NCI-H446 treated with DMSO at 0.1 percent for 48 hours (cell line): ENCODE data around the gene PRKAR1A.
"Not testable (repeated sequence)": the region's sequence is repeated elsewhere in the genome, so short reads cannot be mapped to it uniquely, and the experiment has no call there.

Experiments used
- DNase-seq: peaks from one replicate; lab custom pipeline; 2025; lab: John Stamatoyannopoulos, UW

Gene PRKAR1A

GRCh38 chr17:68579194-68579927 is 67.1 kb downstream of the PRKAR1A start:
- no peak for DNase-seq

- no peak for DNase-seq
These were observed 68.1 kb downstream of the PRKAR1A start for GRCh38 chr17:68580236-68580770.

GRCh38 chr17:68581863-68582645 is 69.8 kb downstream of the PRKAR1A start:
- DNase-seq: no peak

GRCh38 chr17:68582867-68583266 is 70.6 kb downstream of the PRKAR1A start:
- not testable (repeated sequence) for DNase-seq

- no peak for DNase-seq
These were observed 72.5 kb downstream of the PRKAR1A start for GRCh38 chr17:68584581-68585303.

- DNase-seq: no peak
These were observed 73.4 kb downstream of the PRKAR1A start for GRCh38 chr17:68585643-68586042.

- no peak for DNase-seq
These were observed 74.8 kb downstream of the PRKAR1A start for GRCh38 chr17:68587026-68587425.

- DNase-seq: no peak
These were observed 75.6 kb downstream of the PRKAR1A start for GRCh38 chr17:68587847-68588246.

- no peak for DNase-seq
These were observed 76.1 kb downstream of the PRKAR1A start for GRCh38 chr17:68588362-68588761.

GRCh38 chr17:68589086-68589485 is 76.9 kb downstream of the PRKAR1A start:
- no peak for DNase-seq

- DNase-seq: no peak
These were observed 79.4 kb downstream of the PRKAR1A start for GRCh38 chr17:68591583-68591982.

GRCh38 chr17:68592009-68592408 is 79.8 kb downstream of the PRKAR1A start:
- DNase-seq: no peak

GRCh38 chr17:68592682-68593641 is 80.7 kb downstream of the PRKAR1A start:
- no peak for DNase-seq

- no peak for DNase-seq
These were observed 82.3 kb downstream of the PRKAR1A start for GRCh38 chr17:68594552-68594951.

GRCh38 chr17:68595496-68595895 is 83.3 kb downstream of the PRKAR1A start:
- DNase-seq: no peak

- DNase-seq: no peak
These were observed 83.8 kb downstream of the PRKAR1A start for GRCh38 chr17:68595986-68596385.

GRCh38 chr17:68596411-68596945 is 84.2 kb downstream of the PRKAR1A start:
- no peak for DNase-seq

- DNase-seq: no peak
These were observed 85.8 kb downstream of the PRKAR1A start for GRCh38 chr17:68598074-68598473.

GRCh38 chr17:68598545-68598961 is 86.3 kb downstream of the PRKAR1A start:
- no peak for DNase-seq

- no peak for DNase-seq
These were observed 86.9 kb downstream of the PRKAR1A start for GRCh38 chr17:68599091-68599490.

- DNase-seq: no peak
These were observed 87.4 kb downstream of the PRKAR1A start for GRCh38 chr17:68599552-68600066.
